Muscle layer of colon (tissue), 2 donors: Measurements from ENCODE around the gene ZBTB6.

Experiments
- H3K27ac ChIP-seq: one replicate; pipeline ENCODE4 v1.7.0; 2013; ENCODE audit warnings: low read depth, mild to moderate bottlenecking, low read length, moderate library complexity
- H3K27me3 ChIP-seq, 2 donors: one replicate each; pipeline ENCODE4 v1.7.0; 2013; ENCODE audit warnings: low read length in 2 of 2, mild to moderate bottlenecking in 2 of 2; ENCODE audit not compliant: insufficient read depth in 2 of 2, control insufficient read depth in 1 of 2
- H3K36me3 ChIP-seq: one replicate; pipeline ENCODE4 v1.7.0; 2013; ENCODE audit warnings: mild to moderate bottlenecking, low read length; ENCODE audit not compliant: insufficient read depth
- H3K4me1 ChIP-seq: one replicate; pipeline ENCODE4 v1.7.0; 2013; ENCODE audit warnings: mild to moderate bottlenecking, low read length; ENCODE audit not compliant: insufficient read depth
- H3K4me3 ChIP-seq, 2 donors: one replicate each; pipeline ENCODE4 v1.7.0; 2013; ENCODE audit warnings: low read length in 2 of 2, low read depth in 1 of 2, mild to moderate bottlenecking in 1 of 2, moderate library complexity in 1 of 2
- H3K9ac ChIP-seq: one replicate; pipeline ENCODE4 v1.7.0; 2013; ENCODE audit warnings: low read length
- H3K9me3 ChIP-seq: one replicate; pipeline ENCODE4 v1.7.0; 2013; ENCODE audit warnings: mild to moderate bottlenecking, low read length
- donor health status: abdominal sarcoma.
- donor health status: Adenocarcinoma of cecum.

ZBTB6 gene

GRCh38 chr9:122940749-122941581 lies 27.8 kb upstream of the ZBTB6 start, which contains the start of gene RABGAP1:
TSS of gene RABGAP1 (plus strand) at chr9:122941020. CDS start at chr9:122957060, 16,040 bp downstream.
- H3K36me3 ChIP-seq = peaks cover 12% of the 10 kb centered on the region
- H3K27ac ChIP-seq = peak within 1 kb of the TSS; percentile 97
- H3K9ac ChIP-seq = peak within 1 kb of the TSS; percentile 66

GRCh38 chr9:122940454-122940748 lies 27.3 kb upstream of the ZBTB6 start:
- H3K9me3 ChIP-seq = no peaks in the 10 kb centered on the region
- H3K27ac ChIP-seq = peak overlapping the region; percentile 45
- H3K27me3 ChIP-seq = no peaks in the 10 kb centered on the region
- H3K4me3 ChIP-seq = peak overlapping the region in 1 of 2 donors; percentile 58
- H3K36me3 ChIP-seq = peaks cover 12% of the 10 kb centered on the region
- no peak overlapping the region for H3K9ac ChIP-seq
- H3K4me1 ChIP-seq = peaks cover 26% of the 10 kb centered on the region

More at GRCh38 chr9:122940749-122941581, 27.8 kb upstream of the ZBTB6 start, which contains the start of gene RABGAP1:
- Histone ChIP-seq H3K4me1 (peaks cover 30% of the 10 kb centered on the region), H3K9me3 (no peaks in the 10 kb centered on the region), H3K4me3 (peak within 1 kb of the TSS; percentile 76 to 83), H3K27me3 (no peaks in the 10 kb centered on the region)

- no peak overlapping the region for H3K27ac ChIP-seq
Observed at GRCh38 chr9:122939601-122940000, 26.5 kb upstream of the ZBTB6 start.

GRCh38 chr9:122936883-122937282 lies 23.8 kb upstream of the ZBTB6 start:
- no peak overlapping the region for H3K27ac ChIP-seq
- H3K27me3 ChIP-seq = no peaks in the 10 kb centered on the region
- H3K36me3 ChIP-seq = peaks cover 12% of the 10 kb centered on the region
- H3K4me3 ChIP-seq = no peak overlapping the region
- no peaks in the 10 kb centered on the region for H3K9me3 ChIP-seq
- H3K9ac ChIP-seq = no peak overlapping the region
- peaks cover 18% of the 10 kb centered on the region for H3K4me1 ChIP-seq

More at GRCh38 chr9:122939601-122940000, 26.5 kb upstream of the ZBTB6 start:
- Histone ChIP-seq H3K27me3 (no peaks in the 10 kb centered on the region), H3K9me3 (no peaks in the 10 kb centered on the region), H3K4me1 (peaks cover 18% of the 10 kb centered on the region), H3K9ac (no peak overlapping the region), H3K4me3 (no peak overlapping the region), H3K36me3 (peaks cover 12% of the 10 kb centered on the region)

- Histone ChIP-seq H3K27ac (no peak overlapping the region), H3K4me3 (no peak overlapping the region), H3K27me3 (no peaks in the 10 kb centered on the region), H3K36me3 (peaks cover 12% of the 10 kb centered on the region), H3K9me3 (no peaks in the 10 kb centered on the region), H3K4me1 (peaks cover 16% of the 10 kb centered on the region), H3K9ac (no peak overlapping the region)
Observed at GRCh38 chr9:122936464-122936863, 23.3 kb upstream of the ZBTB6 start.

GRCh38 chr9:122931226-122932121 lies 18.4 kb upstream of the ZBTB6 start, which contains the start of gene ZBTB26:
TSS of gene ZBTB26 (minus strand) at chr9:122931512. CDS start at chr9:122919934, 11,578 bp downstream.
- peaks cover 22% of the 10 kb centered on the region for H3K4me1 ChIP-seq
- no peaks in the 10 kb centered on the region for H3K27me3 ChIP-seq
- H3K36me3 ChIP-seq = peaks cover 4% of the 10 kb centered on the region
- no peaks in the 10 kb centered on the region for H3K9me3 ChIP-seq
- peak within 1 kb of the TSS; percentile 69 for H3K9ac ChIP-seq
- peak within 1 kb of the TSS; percentile 95 for H3K27ac ChIP-seq
- peak within 1 kb of the TSS; percentile 79 to 100 for H3K4me3 ChIP-seq

GRCh38 chr9:122930541-122931225 lies 17.6 kb upstream of the ZBTB6 start:
- Histone ChIP-seq H3K4me3 (peak overlapping the region; percentile 79 to 100), H3K4me1 (peaks cover 22% of the 10 kb centered on the region), H3K27me3 (no peaks in the 10 kb centered on the region), H3K9me3 (no peaks in the 10 kb centered on the region), H3K36me3 (no peaks in the 10 kb centered on the region), H3K9ac (peak overlapping the region; percentile 69), H3K27ac (peak overlapping the region; percentile 95)

GRCh38 chr9:122929796-122930354 lies 16.8 kb upstream of the ZBTB6 start:
- Histone ChIP-seq H3K27me3 (no peaks in the 10 kb centered on the region), H3K9ac (no peak overlapping the region), H3K4me1 (peaks cover 22% of the 10 kb centered on the region), H3K4me3 (no peak overlapping the region), H3K36me3 (no peaks in the 10 kb centered on the region), H3K9me3 (no peaks in the 10 kb centered on the region), H3K27ac (no peak overlapping the region)

- peaks cover 15% of the 10 kb centered on the region for H3K36me3 ChIP-seq
- no peak overlapping the region for H3K9ac ChIP-seq
- H3K4me3 ChIP-seq = no peak overlapping the region
- no peaks in the 10 kb centered on the region for H3K9me3 ChIP-seq
- no peak overlapping the region for H3K27ac ChIP-seq
- no peaks in the 10 kb centered on the region for H3K4me1 ChIP-seq
- H3K27me3 ChIP-seq = no peaks in the 10 kb centered on the region
Observed at GRCh38 chr9:122923947-122924346, 10.8 kb upstream of the ZBTB6 start.

GRCh38 chr9:122922713-122923112 lies 9.6 kb upstream of the ZBTB6 start:
- Histone ChIP-seq H3K9me3 (no peaks in the 10 kb centered on the region), H3K27ac (no peak overlapping the region), H3K4me1 (no peaks in the 10 kb centered on the region), H3K36me3 (peaks cover 17% of the 10 kb centered on the region), H3K9ac (no peak overlapping the region), H3K27me3 (no peaks in the 10 kb centered on the region), H3K4me3 (no peak overlapping the region)
